Fibroblast of mammary gland (primary cell): ENCODE results near the gene ODAD4.

ENCODE experiments used
- DNase-seq: peaks from one replicate; pipeline ENCODE4 v3.0.0-alpha.2; 2010; ENCODE audit warnings: low read depth
- H3K4me3 ChIP-seq: 2 replicates; pipeline ENCODE4 v1.5.1; 2011; ENCODE audit warnings: low read depth, mild to moderate bottlenecking, low read length, moderate library complexity; ENCODE audit not compliant: control insufficient read depth
- CTCF ChIP-seq: conservative IDR thresholded peaks from 2 replicates; pipeline ENCODE4 v1.5.1; 2011; ENCODE audit warnings: low read depth, low read length, inconsistent platforms; ENCODE audit not compliant: control insufficient read depth, insufficient read depth

ODAD4 gene

GRCh38 chr17:41942626-41943373 lies 12.4 kb downstream of the ODAD4 start:
- no peak for DNase-seq
- no peak overlapping the region for H3K4me3 ChIP-seq
- TF ChIP-seq CTCF: no peak

GRCh38 chr17:41943492-41943891 lies 13.1 kb downstream of the ODAD4 start:
- no peak overlapping the region for H3K4me3 ChIP-seq
- DNase-seq: no peak

DNA sequence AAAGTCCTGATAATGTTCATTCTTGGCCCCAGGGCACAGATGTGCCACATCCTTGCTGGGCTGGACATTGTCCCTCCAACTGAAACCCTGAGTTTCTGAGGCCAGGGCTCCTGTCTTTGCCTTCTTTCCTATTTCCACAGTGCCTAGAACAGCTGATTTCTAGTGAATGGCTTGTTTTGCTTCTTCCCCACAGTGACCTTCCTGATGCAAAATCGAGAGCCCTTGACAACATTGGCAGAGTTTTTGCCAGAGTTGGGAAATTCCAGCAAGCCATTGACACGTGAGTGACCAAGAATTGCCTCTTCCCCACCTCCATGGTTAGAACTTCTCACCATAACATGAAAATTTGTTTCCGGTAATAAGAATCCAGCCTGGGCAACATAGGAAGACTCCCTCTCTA lies 14.5 kb downstream of the ODAD4 start:
- DNase-seq: no peak

More at GRCh38 chr17:41943492-41943891, 13.1 kb downstream of the ODAD4 start:
- TF ChIP-seq CTCF: no peak

DNA sequence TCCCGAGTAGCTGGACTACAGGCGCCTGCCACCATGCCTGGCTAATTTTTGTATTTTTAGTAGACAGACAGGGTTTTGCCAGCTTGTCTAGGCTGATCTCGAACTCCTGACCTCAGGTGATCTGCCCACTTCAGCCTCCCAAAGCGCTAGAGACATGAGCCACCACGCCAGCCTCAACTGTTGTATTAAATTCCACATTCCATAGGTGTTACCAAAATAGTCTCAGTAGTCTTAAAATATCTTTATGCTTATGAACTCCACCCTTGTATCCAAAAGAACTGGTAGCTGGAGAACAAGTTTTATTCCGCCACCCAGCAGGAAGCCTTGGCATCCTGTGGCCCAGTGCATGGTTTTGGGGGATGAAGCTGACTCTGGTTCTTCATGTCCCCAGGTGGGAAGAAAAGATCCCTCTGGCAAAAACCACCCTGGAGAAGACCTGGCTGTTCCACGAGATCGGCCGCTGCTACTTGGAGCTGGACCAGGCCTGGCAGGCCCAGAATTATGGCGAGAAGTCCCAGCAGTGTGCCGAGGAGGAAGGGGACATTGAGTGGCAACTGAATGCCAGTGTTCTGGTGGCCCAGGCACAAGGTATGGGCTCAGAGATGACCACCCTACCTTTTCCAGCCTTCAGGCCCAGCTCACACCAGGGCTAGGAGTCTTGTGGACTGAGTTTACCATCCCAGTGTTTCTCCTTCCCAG lies 18.5 kb downstream of the ODAD4 start:
- no peak overlapping the region for H3K4me3 ChIP-seq
- DNase-seq: no peak
- no peak for TF ChIP-seq CTCF

More for the DNA sequence above, 14.5 kb downstream of the ODAD4 start:
- H3K4me3 ChIP-seq: no peak overlapping the region
- no peak for TF ChIP-seq CTCF

DNA sequence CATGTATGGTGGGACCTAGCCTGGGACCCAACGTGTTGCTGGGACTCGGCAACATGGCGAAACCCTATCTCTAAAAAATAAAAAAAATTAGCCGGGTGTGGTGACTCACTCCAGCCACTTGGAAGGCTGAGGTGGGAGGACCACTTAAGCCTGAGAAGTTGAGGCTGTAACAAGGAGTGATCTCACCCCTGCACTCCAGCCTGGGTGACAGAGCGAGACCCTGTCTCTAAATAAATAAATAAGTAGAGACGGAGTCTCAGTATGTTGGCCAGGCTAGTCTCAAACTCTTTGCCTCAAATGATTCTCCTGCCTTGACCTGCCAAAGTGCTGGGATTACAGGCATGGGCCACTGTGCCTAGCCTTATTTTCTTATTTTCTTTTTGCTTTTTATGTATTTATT lies 26.1 kb downstream of the ODAD4 start:
- no peak for TF ChIP-seq CTCF
- H3K4me3 ChIP-seq: no peak overlapping the region
- no peak for DNase-seq

DNA sequence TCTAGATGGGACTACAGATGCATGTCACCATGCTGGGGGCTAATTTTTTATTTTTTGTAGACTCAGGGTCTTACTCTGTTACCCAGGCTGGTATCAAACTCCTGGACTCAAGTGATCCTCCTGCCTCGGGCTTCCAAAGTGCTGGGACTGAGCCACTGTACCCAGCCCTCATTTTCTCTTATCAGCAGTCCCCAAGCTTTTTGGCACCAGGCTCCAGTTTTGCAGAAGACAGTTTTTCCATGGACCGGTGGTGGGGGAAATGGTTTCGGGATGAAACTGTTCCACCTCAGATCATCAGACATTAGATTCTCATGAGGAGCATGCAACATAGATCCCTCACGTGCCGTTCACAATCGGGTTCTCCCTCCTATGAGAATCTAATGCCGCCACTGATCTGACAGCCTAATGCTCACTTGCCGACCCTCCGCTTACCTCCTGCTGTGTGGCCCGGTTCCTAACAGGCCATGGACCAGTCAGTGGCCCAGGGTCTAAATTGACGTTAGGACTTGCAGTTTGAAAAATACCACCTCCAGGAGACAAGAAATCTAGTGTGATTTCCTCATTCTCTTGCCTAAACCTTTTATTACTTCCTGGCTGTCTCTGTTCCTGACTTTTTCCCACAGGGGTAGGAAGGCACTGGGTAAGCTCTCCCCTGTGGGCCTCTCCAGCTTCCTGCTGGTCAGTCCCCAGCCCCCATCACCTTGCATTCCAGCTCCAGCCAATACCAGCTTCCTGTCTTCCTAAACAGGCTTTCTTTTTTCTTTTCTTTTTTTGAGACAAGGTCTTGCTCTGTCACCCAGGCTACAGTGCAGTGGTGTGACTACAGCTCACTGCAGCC lies 26.8 kb downstream of the ODAD4 start:
- H3K4me3 ChIP-seq: no peak overlapping the region
- no peak for DNase-seq
- no peak for TF ChIP-seq CTCF
